GM19372 (cell line): ENCODE results near the gene ALK.
"Not testable (repeated sequence)": the region's sequence is repeated elsewhere in the genome, so short reads cannot be mapped to it uniquely, and the experiment has no call there.

Experiments used
- ATAC-seq: cut with Tn5 transposase; IDR thresholded peaks from one replicate; pipeline ENCODE4 v1.9.1; 2021; ENCODE audit warnings: mild to moderate bottlenecking, low read depth, moderate library complexity; ENCODE audit not compliant: unreplicated experiment

Gene ALK

GRCh38 chr2:29245035-29245741 lies 676.2 kb downstream of the ALK start:
- not testable (repeated sequence) for ATAC-seq

DNA sequence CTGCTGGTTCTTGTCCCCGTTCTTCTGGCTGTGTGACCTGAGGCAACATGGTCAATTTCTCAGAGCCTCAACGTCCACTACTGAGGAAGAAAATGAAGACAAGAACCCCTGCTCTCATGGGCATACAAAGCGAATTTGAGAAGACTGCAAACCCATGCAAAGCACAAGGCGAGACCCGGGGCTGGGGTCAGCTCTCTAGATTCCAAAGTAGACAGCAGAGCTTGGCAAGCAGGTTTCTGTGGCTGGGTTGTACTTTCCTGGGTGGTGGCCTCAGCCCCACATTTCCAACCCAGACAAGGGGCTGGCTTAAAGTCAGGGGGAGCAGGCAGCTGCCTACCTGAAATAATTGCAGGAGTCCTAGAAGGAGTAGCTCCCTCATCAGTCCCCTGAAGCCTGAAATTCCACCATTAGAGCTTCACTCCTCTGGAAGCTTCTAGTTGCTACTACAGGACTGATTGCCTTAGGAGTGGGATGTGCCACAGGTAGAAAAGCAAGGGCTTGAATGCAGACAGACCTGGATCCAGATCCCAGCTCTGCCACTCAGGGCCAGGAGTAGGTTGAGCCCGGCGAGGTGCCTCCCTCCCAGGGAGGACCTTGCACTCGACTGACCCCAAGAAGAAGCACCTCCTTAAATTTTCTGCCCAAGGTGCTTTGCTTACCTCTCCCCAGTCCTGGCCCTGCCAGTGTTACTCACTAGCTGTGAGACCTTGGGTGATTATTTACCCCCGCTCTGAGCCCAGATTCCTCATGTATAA lies 678.6 kb downstream of the ALK start:
- ATAC-seq, result no peak

DNA sequence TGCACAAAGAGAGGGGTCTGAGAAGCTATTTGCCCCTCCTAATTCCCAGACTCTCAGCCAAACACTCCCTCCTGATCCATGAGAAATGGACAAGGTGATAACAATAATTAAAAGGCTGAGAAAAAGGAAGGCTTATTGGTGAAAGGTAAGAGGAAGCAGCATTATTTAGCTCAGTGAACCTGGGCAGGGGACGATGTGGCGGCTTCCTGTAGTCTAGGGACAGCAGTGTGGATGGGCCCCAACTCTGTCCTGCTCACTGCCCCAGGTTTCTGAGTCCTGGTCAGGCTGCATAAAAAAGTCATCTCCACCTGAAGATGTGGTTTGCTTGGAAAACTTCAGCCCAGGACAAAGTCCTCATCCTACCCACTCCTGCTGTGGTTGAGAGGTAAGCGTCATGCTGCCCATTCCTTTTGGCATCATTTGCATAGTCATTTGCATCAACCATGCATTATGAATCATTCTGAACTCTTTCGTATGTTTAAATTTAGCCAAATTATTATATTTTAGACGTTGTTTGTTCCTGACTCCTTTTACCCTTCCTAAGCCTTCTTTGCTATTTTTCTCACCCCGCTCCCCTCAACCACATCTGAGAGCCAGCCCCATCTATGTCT lies 679.3 kb downstream of the ALK start:
- no peak for ATAC-seq

- ATAC-seq, result no peak
Observed at GRCh38 chr2:29241341-29241740, 680.0 kb downstream of the ALK start.

DNA sequence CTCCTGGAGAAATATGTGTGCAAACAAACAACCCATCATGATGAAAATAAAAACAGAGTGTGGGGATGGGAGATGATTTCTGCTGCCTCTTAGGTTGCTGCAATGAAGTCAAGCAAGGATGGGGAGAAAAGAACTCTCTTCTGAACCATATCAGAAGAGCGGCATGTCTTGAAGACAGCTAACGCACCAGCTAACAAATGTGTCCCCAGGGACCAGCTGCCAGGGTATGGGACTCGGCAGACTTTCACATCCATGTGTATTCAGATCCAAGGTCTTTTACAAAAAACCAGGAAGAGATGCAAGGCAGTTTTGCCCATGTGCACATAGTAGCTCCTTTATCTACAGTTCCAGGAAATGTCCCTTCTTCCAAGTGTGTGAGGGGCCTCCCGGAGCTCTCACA lies 680.8 kb downstream of the ALK start:
- no peak for ATAC-seq

DNA sequence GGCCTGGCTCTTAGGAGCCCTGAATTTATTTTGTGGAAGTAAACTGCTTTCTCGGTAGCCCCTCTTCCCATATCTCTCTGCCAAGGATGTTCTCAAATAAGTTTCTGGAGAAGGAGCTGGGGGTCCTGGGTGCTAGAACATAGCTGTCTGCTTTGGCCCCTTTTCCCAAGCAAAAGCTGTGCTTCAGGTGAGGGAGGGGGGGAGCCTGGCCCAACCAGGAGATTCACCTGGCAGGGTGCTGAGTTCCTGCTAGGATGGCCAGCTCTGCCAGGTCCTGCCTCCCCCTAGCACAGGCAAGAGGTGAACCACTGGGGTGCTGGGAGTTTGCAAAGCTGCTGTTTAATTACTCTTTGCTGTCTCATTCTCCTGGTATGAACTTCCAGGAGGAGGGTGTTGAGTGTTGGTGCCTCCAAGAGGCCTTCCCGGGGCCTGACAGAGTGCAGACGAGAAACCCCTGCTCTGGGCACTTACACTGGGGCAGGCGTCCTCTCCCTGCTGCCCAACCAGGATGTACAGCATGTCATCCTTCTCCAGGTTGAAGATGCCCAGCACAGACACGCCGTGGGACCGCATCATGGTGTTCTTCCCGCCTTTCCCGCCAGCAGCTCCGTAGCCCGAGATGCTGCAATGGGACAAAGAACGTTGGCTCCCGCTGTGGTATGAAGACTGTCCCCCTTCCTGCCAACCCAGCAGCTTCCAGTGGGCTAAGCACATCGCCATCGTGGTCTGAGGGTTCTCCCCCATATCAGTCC lies 682.0 kb downstream of the ALK start:
- ATAC-seq, result no peak

GRCh38 chr2:29238497-29238896 lies 682.9 kb downstream of the ALK start:
- no peak for ATAC-seq

GRCh38 chr2:29236074-29236473 lies 685.3 kb downstream of the ALK start:
- no peak for ATAC-seq

DNA sequence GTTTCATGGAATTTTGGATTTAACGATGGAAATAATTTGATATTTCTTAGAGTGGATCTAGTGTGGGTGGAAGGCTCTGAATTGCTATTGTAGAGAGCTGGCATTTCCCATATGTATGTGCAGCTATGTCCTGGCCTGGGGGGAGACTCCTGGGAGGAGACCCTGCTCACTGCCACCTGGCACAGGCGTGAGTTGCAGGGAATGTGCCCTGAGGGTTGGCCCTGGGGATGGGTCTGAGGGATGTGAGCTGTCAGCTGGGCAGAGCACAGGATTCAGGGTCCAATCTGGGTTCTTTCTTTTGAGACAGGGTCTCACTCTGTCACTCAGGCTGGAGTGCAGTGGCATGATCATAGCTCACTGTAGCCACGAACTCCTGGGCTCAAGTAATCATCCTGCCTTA lies 686.0 kb downstream of the ALK start:
- no peak for ATAC-seq

DNA sequence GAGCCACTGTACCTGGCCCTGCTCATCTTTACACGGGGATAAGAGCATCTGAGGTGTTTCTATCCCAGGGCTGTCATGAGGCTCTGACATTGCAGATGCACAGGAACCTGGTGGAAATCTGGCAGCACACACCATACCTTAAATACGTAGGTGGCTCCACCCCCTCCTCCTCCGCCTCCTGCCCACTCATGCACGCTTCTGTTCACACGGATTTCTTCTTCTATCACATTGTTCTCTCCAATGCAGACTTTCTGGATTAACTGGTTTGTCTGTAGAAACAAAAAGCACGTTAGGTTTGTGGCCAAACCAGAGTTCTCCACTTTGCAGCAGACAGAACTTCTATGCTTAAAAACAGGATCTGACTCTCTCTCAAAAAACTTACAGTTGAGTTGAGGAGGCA lies 688.0 kb downstream of the ALK start:
- ATAC-seq, result no peak

GRCh38 chr2:29232041-29232440 lies 689.3 kb downstream of the ALK start:
- no peak for ATAC-seq

DNA sequence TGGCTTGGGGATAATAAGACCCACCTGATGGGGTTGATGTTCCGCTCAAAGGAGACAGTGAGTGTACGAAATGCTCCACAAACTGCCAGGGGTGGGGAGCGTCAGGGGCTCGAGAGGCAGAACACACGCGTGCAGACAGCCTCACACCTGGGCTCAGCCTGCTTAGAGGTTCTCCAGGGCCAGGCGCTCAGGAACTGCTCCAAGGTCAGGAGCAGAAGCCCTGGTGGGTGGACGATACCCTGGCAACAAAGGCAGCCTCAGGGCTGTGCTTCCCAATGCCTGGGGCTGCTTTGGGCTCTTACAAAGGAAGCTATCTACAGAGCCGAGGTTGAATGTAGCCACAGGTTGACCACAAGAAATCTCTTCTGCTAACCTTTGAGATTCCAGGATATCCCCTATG lies 691.7 kb downstream of the ALK start:
- ATAC-seq, result no peak

DNA sequence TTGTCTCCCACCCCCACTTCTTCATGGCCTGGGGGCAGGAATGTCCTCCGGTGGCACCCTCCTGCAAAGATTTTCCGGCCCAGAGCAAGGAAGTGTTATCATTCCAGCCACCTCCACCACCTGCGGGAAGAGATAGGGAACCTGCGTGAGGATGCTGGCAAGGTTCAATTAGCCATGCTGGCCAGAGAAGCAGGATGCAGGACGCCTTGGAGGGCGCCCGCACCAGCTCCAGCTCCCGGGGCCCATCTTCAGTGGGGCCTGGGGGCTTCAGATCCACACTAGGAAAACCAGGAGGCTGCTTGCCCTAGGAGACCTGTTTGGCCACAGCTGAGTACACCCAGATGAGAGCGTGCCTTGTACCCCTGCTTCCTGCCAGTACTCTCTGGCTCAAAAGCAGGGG lies 692.4 kb downstream of the ALK start:
- no peak for ATAC-seq

- no peak for ATAC-seq
Observed at GRCh38 chr2:29227935-29228675, 693.3 kb downstream of the ALK start.

DNA sequence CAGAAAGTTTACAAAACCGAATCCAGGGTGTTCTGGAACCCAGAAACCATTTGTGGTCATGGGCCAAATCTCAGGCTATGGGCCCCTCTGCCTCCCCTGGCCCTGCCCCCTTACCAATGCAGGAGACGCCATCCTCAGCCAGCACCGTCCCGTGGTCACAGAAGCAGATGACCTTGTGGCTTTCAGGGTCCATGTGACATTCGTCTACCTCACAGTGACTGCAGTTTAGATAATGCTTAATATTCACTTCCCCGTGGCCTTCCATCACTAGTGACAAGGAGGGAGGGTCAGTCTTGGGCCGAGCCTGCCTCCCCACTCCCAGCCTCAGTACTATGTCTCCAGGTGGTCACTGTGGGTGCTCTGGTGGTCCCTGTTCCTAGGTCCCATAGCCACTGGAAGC lies 694.6 kb downstream of the ALK start:
- ATAC-seq, result no peak

DNA sequence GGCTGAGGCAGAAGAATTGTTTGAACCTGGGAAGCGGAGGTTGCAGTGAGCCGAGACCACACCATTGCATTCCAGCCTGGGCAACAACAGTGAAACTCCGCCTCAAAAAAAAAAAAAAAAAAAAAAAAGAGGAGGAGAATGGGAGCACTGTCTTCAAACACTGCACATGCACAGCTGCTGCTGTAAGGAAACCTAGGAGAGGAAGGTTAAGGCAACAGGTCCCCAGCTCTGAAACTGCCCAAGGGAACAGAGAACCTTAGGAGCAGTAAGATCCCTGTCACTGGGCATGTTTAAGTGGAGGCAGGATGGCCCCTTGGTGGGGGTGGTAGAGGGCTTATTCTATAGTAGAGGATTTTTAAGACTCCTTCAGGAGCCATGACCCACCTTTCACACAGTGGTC lies 695.0 kb downstream of the ALK start:
- ATAC-seq, result no peak

DNA sequence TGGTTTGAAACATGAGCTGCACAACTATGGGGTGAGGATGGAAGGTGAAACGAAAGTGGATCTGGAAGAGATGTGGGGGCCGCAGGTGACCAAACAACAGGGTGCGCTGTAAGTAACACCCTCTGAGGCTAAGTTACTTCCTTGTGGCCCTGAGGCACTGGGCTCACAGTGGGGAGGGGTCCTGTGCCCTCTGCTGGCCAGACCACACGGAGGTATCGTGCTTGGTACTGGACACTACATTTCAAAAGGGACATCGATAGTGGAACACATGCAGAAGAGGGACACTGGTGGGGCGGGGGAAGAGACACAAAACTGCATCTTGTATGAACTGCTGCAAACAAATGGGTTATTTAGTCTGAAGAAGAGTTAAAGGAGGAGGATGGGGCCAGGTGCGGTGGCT lies 695.6 kb downstream of the ALK start:
- no peak for ATAC-seq

DNA sequence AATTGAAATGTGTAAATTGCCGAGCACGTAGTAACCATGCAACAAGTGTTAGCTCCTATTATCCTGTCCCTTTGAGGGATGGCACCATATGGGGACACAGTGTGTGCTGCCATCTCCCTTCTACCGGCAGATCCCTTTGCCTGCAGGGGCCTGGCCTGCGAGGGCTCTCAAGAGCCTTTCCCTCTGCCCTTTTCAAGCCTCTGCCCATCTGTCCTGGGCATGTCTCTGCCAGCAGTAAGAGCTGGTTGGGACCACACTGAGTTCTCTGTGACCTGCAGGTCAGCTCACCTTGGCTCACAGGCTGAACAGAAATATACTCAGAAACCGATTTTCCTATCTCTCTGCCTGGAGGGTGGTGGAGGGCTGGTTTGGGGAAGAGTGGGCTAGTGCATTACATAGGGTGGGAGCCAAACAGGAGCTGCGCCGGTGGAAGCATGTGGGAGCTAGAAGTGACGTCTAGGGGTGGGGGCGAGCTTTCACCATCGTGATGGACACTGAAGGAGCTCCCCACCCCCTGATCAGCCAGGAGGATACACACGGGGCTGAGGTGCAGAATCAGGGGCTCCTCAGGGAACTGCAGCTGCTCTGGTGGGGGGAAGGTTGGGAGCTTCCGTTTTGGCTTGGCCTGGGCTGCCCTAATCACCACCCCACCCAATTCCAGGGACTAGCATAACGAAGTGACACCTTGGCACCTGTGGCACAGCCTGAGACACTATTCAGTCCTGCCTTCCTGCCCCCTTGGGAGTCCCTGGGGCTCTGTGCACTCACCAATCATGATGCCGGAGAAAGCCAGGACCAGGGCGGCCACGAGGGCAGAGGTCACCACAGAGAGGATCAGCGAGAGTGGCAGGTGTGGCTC lies 696.5 kb downstream of the ALK start:
- ATAC-seq, result no peak

DNA sequence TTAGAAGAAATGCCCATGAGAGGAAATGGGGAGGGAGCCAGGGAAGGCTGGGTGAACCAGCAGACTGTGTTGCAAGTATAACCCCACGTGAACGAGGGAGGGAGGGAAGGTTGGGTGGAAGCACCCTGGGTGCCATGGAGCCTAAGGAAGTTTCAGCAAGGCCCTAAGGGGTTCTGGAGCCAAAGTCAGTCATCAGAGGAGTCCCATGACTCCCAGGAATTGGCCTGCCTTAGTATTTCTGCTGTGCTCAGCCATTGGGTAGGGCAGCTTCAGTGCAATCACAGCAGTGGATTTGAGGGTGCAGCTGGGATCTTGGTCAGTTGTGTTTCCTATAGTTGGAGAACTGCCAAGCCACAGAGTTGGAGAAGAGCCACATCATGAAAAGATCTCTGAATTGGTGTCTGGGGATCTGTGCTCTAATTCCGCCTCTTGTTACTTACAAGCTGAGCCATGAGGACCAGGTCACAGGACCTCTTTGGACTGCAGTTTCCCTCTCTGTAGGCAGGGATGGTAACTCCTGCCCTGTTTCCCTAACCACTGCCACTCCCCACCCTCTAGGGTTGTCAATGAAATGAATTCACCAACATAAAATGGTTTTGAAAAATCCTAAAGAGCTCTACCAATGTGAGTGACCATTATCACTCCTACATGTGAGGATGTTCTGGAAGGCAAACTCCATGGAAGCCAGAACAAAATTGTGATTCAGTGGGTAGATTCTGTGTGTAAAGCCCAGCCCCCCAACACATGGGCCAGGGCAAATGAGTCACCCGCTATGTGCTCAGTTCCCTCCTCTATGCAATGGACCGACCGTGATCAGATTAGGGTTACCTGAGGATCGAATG lies 697.3 kb downstream of the ALK start:
- no peak for ATAC-seq
